Sigmoid colon (tissue), 7 donors: Measurements from ENCODE around the gene RANBP1. TPM values are rescaled to one million over a fixed set of nuclear protein-coding genes. Genes with fewer than 3 reads are reported as not detected.

Experiments
- DNase-seq: peaks from one replicate; pipeline ENCODE4 v3.0.0-alpha.2; 2019
- H3K27ac ChIP-seq, 4 donors: fragments of 200-600 bp; sonication (generic); one replicate each; pipeline ENCODE4 v1.5.1; 2016 to 2019; ENCODE audit warnings: mild to moderate bottlenecking in 1 of 4
- H3K27me3 ChIP-seq, 3 donors: fragments of 200-600 bp; sonication (generic); one replicate each; pipeline ENCODE4 v1.5.1; 2019; ENCODE audit warnings: mild to moderate bottlenecking in 1 of 3
- H3K36me3 ChIP-seq, 4 donors: fragments of 200-600 bp; sonication (generic); one replicate each; pipeline ENCODE4 v1.5.1; 2016 to 2019
- H3K4me1 ChIP-seq, 4 donors: fragments of 200-600 bp; sonication (generic); one replicate each; pipeline ENCODE4 v1.5.1; 2017 to 2019
- H3K4me3 ChIP-seq, 4 donors: fragments of 200-600 bp; sonication (generic); one replicate each; pipeline ENCODE4 v1.5.1; 2017 to 2019; ENCODE audit warnings: mild to moderate bottlenecking in 2 of 4, moderate library complexity in 1 of 4
- H3K9me3 ChIP-seq, 4 donors: fragments of 200-600 bp in 3 of 4; sonication (generic) in 3 of 4; one replicate each; pipeline versions ENCODE4 v1.5.1 to v1.6.1; 2013 to 2019
- CTCF ChIP-seq, 4 experiments: fragments of 450-650 bp in 3 of 4; fragments of 200-600 bp in 1 of 4; IDR thresholded peaks; one replicate each; pipeline ENCODE4 v1.5.1; 2016 to 2019; ENCODE audit warnings: antibody characterized with exemption in 4 of 4, mild to moderate bottlenecking in 3 of 4, moderate library complexity in 2 of 4
- EP300 ChIP-seq, 4 donors: sonication (generic); formaldehyde crosslinking; IDR thresholded peaks; one replicate each; pipeline ENCODE4 v1.6.1; 2017; ENCODE audit warnings: antibody characterized with exemption in 4 of 4
- POLR2A ChIP-seq, 2 donors: fragments of 450-650 bp; IDR thresholded peaks; one replicate each; pipeline ENCODE4 v1.6.1; 2016; ENCODE audit warnings: antibody characterized with exemption in 2 of 2, mild to moderate bottlenecking in 2 of 2, moderate library complexity in 2 of 2
- POLR2AphosphoS5 ChIP-seq, 4 donors: sonication (generic); formaldehyde crosslinking; IDR thresholded peaks; one replicate each; pipeline ENCODE4 v1.6.1; 2017; ENCODE audit warnings: antibody characterized with exemption in 4 of 4
- WGBS, 2 donors: extraction: QIAGEN DNeasy Blood & Tissue Kit; methylation state at CpG; one replicate each; pipeline ENCODE4 v1.1.7; 2013; 5-methylcytosine and 5-hydroxymethylcytosine counted together
- intact Hi-C: fragments of 100-400 bp; cut with DNase I; formaldehyde crosslinking; loops from one replicate; pipeline ENCODE4 v1.15.1; 2023
- polyA plus RNA-seq, 3 donors: library from polyadenylated mRNA; stranded (reverse); fragments of 200-250 nt; gene quantifications; one replicate each; pipeline ENCODE4 v1.2.3, GENCODE V29; 2013
- total RNA-seq, 4 donors: library from RNA; depleted of rRNA; stranded (reverse); fragments of >200 nt; gene quantifications; one replicate each; pipeline ENCODE4 v1.1.0, GENCODE V29; 2016
- donor health status: healthy with polysubstance abuse.
- donor health status: Bipolar disorder and iron deficiency.
- donor health status: healthy.

Gene RANBP1
- total and polyA plus RNA-seq, 7 donors: 67.9 to 194 (median 154) TPM

- Histone ChIP-seq H3K9me3 (no peaks in the 10 kb centered on the region), H3K36me3 (no peaks in the 10 kb centered on the region), H3K27me3 (no peaks in the 10 kb centered on the region), H3K4me3 (no peak overlapping the region), H3K4me1 (no peaks in the 10 kb centered on the region), H3K27ac (no peak overlapping the region)
- TF ChIP-seq CTCF (IDR thresholded peaks at IDR 0.05) (no peak), EP300 (IDR thresholded peaks at IDR 0.05) (no peak), POLR2AphosphoS5 (IDR thresholded peaks at IDR 0.05) (no peak), POLR2A (IDR thresholded peaks at IDR 0.05) (no peak)
- intact Hi-C loops: no loop called here
- 85 to 91% methylated on average over 10 of the region's 10 CpGs for WGBS, 2 donors
- no peak for DNase-seq
Measured at GRCh38 chr22:20172141-20172613, 56.3 kb downstream of the RANBP1 start.

DNA sequence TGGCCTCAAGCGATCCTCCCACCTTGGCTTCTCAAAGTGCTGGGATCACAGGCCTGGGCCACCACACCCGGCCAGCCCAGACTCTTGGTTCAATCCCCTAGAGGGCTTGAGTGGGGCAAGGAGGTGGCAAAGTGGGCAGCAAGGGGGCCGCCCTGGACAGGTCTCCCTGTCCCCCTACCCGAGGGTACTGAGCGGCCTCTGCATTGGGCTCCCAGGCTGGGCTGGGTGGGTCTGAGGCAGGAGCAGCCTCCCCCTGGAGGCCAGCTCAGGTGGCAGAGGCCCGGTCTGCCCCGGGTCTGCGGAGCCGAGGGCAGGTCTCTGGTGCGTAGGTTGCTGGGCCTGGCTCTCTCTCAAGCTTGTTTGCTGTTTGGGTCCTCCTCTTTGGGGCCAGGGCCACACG is 57.3 kb downstream of the RANBP1 start:
- H3K27ac ChIP-seq: no peak overlapping the region
- 58 to 85% methylated on average over 11 of the region's 11 CpGs for WGBS, 2 donors
- no peak for DNase-seq
- H3K4me1 ChIP-seq: no peaks in the 10 kb centered on the region
- intact Hi-C loops: no loop called here
- H3K9me3 ChIP-seq: no peaks in the 10 kb centered on the region
- H3K4me3 ChIP-seq: no peak overlapping the region
- H3K27me3 ChIP-seq: no peaks in the 10 kb centered on the region
- H3K36me3 ChIP-seq: no peaks in the 10 kb centered on the region
- TF ChIP-seq EP300 (IDR thresholded peaks at IDR 0.05): no peak
- no peak for TF ChIP-seq POLR2AphosphoS5 (IDR thresholded peaks at IDR 0.05)
- TF ChIP-seq CTCF (IDR thresholded peaks at IDR 0.05): no peak
- TF ChIP-seq POLR2A (IDR thresholded peaks at IDR 0.05): no peak

- DNase-seq: no peak
- H3K9me3 ChIP-seq: no peaks in the 10 kb centered on the region
- intact Hi-C loops: no loop called here
- H3K27me3 ChIP-seq: no peaks in the 10 kb centered on the region
- TF ChIP-seq EP300 (IDR thresholded peaks at IDR 0.05): no peak
- no peak for TF ChIP-seq CTCF (IDR thresholded peaks at IDR 0.05)
- no peak for TF ChIP-seq POLR2A (IDR thresholded peaks at IDR 0.05)
- TF ChIP-seq POLR2AphosphoS5 (IDR thresholded peaks at IDR 0.05): no peak
- H3K27ac ChIP-seq: no peak overlapping the region
- no peaks in the 10 kb centered on the region for H3K36me3 ChIP-seq
- H3K4me3 ChIP-seq: no peak overlapping the region
- H3K4me1 ChIP-seq: no peaks in the 10 kb centered on the region
- 30 to 70% methylated on average over 10 of the region's 10 CpGs for WGBS, 2 donors
Measured at GRCh38 chr22:20173772-20174171, 57.9 kb downstream of the RANBP1 start.

- no peak overlapping the region for H3K27ac ChIP-seq
- intact Hi-C loops: no loop called here
- no peak for DNase-seq
- no peaks in the 10 kb centered on the region for H3K9me3 ChIP-seq
- H3K4me3 ChIP-seq: no peak overlapping the region
- no peaks in the 10 kb centered on the region for H3K4me1 ChIP-seq
- TF ChIP-seq POLR2A (IDR thresholded peaks at IDR 0.05): no peak
- no peak for TF ChIP-seq POLR2AphosphoS5 (IDR thresholded peaks at IDR 0.05)
- TF ChIP-seq CTCF (IDR thresholded peaks at IDR 0.05): no peak
- no peak for TF ChIP-seq EP300 (IDR thresholded peaks at IDR 0.05)
- H3K36me3 ChIP-seq: no peaks in the 10 kb centered on the region
- no peaks in the 10 kb centered on the region for H3K27me3 ChIP-seq
- 64 to 78% methylated on average over 19 of the region's 19 CpGs for WGBS, 2 donors
Measured at GRCh38 chr22:20174785-20175596, 59.1 kb downstream of the RANBP1 start.

DNA sequence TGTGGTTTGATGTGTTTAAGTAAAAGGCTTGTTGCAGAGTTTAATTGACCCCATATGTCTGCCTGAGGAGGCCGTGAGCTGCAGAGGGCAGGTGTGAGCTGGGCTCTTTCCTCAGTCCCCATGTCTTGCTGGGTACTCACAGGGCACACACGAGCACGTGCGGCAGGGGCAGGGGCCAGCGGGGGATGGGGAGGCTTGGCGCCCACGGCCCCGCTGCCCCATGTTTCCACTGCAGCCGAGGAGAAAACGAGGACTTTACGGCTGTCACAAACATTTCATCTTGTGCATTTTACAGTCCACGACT is 59.6 kb downstream of the RANBP1 start:
- H3K4me1 ChIP-seq: no peaks in the 10 kb centered on the region
- H3K9me3 ChIP-seq: no peaks in the 10 kb centered on the region
- DNase-seq: no peak
- H3K4me3 ChIP-seq: no peak overlapping the region
- no peak overlapping the region for H3K27ac ChIP-seq
- intact Hi-C loops: no loop called here
- H3K27me3 ChIP-seq: no peaks in the 10 kb centered on the region
- WGBS, 2 donors: 31 to 61% methylated on average over 12 of the region's 12 CpGs
- no peaks in the 10 kb centered on the region for H3K36me3 ChIP-seq
- TF ChIP-seq POLR2AphosphoS5 (IDR thresholded peaks at IDR 0.05) (no peak), EP300 (IDR thresholded peaks at IDR 0.05) (no peak), CTCF (IDR thresholded peaks at IDR 0.05) (no peak), POLR2A (IDR thresholded peaks at IDR 0.05) (no peak)
